Thoracic aorta (tissue), 2 donors: ENCODE data around the gene NRCAM. TPM values are rescaled to one million over a fixed set of nuclear protein-coding genes. Genes with fewer than 3 reads are reported as not detected.

Source experiments
- ATAC-seq: fragments of 150-250 bp; one replicate; pipeline ENCODE4 v1.8.0; 2017; ENCODE audit warnings: low read depth; ENCODE audit not compliant: insufficient number of reproducible peaks, low FRiP score
- DNase-seq: peaks from one replicate; pipeline ENCODE4 v3.0.0-alpha.2; 2020; ENCODE audit warnings: low spot score
- H3K27ac ChIP-seq, 2 donors: fragments of 200-600 bp; sonication (generic); 1 replicate in 1 of 2; 2 replicates in 1 of 2; pipeline ENCODE4 v1.5.1; 2016; ENCODE audit warnings: mild to moderate bottlenecking in 2 of 2, moderate library complexity in 2 of 2
- H3K27me3 ChIP-seq: fragments of 200-600 bp; sonication (generic); replicated peaks from 2 replicates; pipeline ENCODE4 v1.6.0; 2016; ENCODE audit warnings: mild to moderate bottlenecking; ENCODE audit not compliant: insufficient read depth
- H3K36me3 ChIP-seq: fragments of 200-600 bp; sonication (generic); one replicate; pipeline ENCODE4 v1.5.1; 2016
- H3K4me1 ChIP-seq, 2 donors: fragments of 200-600 bp; sonication (generic); 1 replicate in 1 of 2; 2 replicates in 1 of 2; pipeline versions ENCODE4 v1.5.1 to v1.6.0; 2016; ENCODE audit warnings: low read depth in 2 of 2, mild to moderate bottlenecking in 1 of 2; ENCODE audit not compliant: control insufficient read depth in 1 of 2
- H3K4me3 ChIP-seq: fragments of 200-600 bp; sonication (generic); 2 replicates; pipeline ENCODE4 v1.5.1; 2016; ENCODE audit warnings: mild to moderate bottlenecking
- H3K9me3 ChIP-seq: fragments of 200-600 bp; sonication (generic); 2 replicates; pipeline ENCODE4 v1.5.1; 2016
- CTCF ChIP-seq: fragments of 200-600 bp; sonication (generic); IDR thresholded peaks from one replicate; pipeline ENCODE4 v1.5.1; 2019; ENCODE audit warnings: antibody characterized with exemption
- total RNA-seq, 2 donors: library from RNA; depleted of rRNA; stranded (reverse); fragments of >200 nt; gene quantifications; one replicate each; pipeline versions ENCODE4 v1.1.0 to v1.2.3, GENCODE V29; 2016

Gene NRCAM
- total RNA-seq, 2 donors from 2014 or later: 2.4 to 3.3 TPM

GRCh38 chr7:108454674-108455550 lies 1.3 kb downstream of the NRCAM start:
- H3K4me1 ChIP-seq: peaks cover 10 to 17% of the 10 kb centered on the region in 2 donors
- H3K27ac ChIP-seq: no peak overlapping the region
- peaks cover 8% of the 10 kb centered on the region for H3K27me3 ChIP-seq
- H3K9me3 ChIP-seq: no peaks in the 10 kb centered on the region
- peak overlapping the region; percentile 73 for H3K4me3 ChIP-seq
- DNase-seq (no peak), ATAC-seq (no peak)
- H3K36me3 ChIP-seq: no peaks in the 10 kb centered on the region
- no peak for TF ChIP-seq CTCF

- DNase-seq (no peak), ATAC-seq (no peak)
- Histone ChIP-seq H3K27me3 (peaks cover 4% of the 10 kb centered on the region), H3K4me3 (peak overlapping the region; percentile 73), H3K4me1 (peaks cover 10 to 17% of the 10 kb centered on the region in 2 donors), H3K36me3 (no peaks in the 10 kb centered on the region), H3K9me3 (no peaks in the 10 kb centered on the region), H3K27ac (no peak overlapping the region)
- TF ChIP-seq CTCF: no peak
Measured at GRCh38 chr7:108454317-108454673, 1.9 kb downstream of the NRCAM start.

- peaks cover 10 to 17% of the 10 kb centered on the region in 2 donors for H3K4me1 ChIP-seq
- TF ChIP-seq CTCF: no peak
- no peak overlapping the region for H3K27ac ChIP-seq
- no peaks in the 10 kb centered on the region for H3K36me3 ChIP-seq
- no peak overlapping the region for H3K4me3 ChIP-seq
- H3K27me3 ChIP-seq: peaks cover 4% of the 10 kb centered on the region
- DNase-seq (no peak), ATAC-seq (no peak)
- H3K9me3 ChIP-seq: no peaks in the 10 kb centered on the region
Measured at GRCh38 chr7:108453320-108453719, 2.9 kb downstream of the NRCAM start.

- H3K4me1 ChIP-seq: peaks cover 10 to 17% of the 10 kb centered on the region in 2 donors
- ATAC-seq (no peak), DNase-seq (no peak)
- H3K9me3 ChIP-seq: no peaks in the 10 kb centered on the region
- no peak overlapping the region for H3K27ac ChIP-seq
- TF ChIP-seq CTCF: no peak
- peaks cover 4% of the 10 kb centered on the region for H3K27me3 ChIP-seq
- no peaks in the 10 kb centered on the region for H3K36me3 ChIP-seq
- H3K4me3 ChIP-seq: no peak overlapping the region
Measured at GRCh38 chr7:108452707-108453106, 3.5 kb downstream of the NRCAM start.

- Histone ChIP-seq H3K27ac (no peak overlapping the region), H3K36me3 (no peaks in the 10 kb centered on the region), H3K4me3 (no peak overlapping the region), H3K4me1 (peaks cover 10 to 17% of the 10 kb centered on the region in 2 donors), H3K27me3 (peaks cover 4% of the 10 kb centered on the region), H3K9me3 (no peaks in the 10 kb centered on the region)
- no peak for DNase-seq
- ATAC-seq: no peak
- no peak for TF ChIP-seq CTCF
Measured at GRCh38 chr7:108451296-108451848, 4.9 kb downstream of the NRCAM start.
